Neutrophil (primary cell): ENCODE data around the gene ATG7.

Source experiments
- H3K27ac ChIP-seq: fragments of 200-600 bp; sonication (generic); 2 replicates; pipeline ENCODE4 v1.5.1; 2016; ENCODE audit warnings: mild to moderate bottlenecking, moderate library complexity
- H3K27me3 ChIP-seq: fragments of 200-600 bp; sonication (generic); 2 replicates; pipeline ENCODE4 v1.6.0; 2016; ENCODE audit warnings: mild to moderate bottlenecking
- H3K36me3 ChIP-seq: fragments of 200-600 bp; sonication (generic); 2 replicates; pipeline ENCODE4 v1.5.1; 2017
- H3K4me1 ChIP-seq, 2 experiments: fragments of 200-600 bp in 1 of 2; sonication (generic) in 1 of 2; 1 replicate in 1 of 2; 2 replicates in 1 of 2; pipeline versions ENCODE4 v1.5.1 to v1.6.1; 2013 to 2016; ENCODE audit warnings: low read depth in 1 of 2, low read length in 1 of 2, mild to moderate bottlenecking in 1 of 2, moderate library complexity in 1 of 2; ENCODE audit not compliant: control insufficient read depth in 1 of 2, insufficient read depth in 1 of 2
- H3K4me3 ChIP-seq, 2 experiments: fragments of 200-600 bp in 1 of 2; sonication (generic) in 1 of 2; 1 replicate in 1 of 2; 2 replicates in 1 of 2; pipeline ENCODE4 v1.5.1; 2013 to 2016; ENCODE audit warnings: low read depth in 1 of 2, low read length in 1 of 2, mild to moderate bottlenecking in 1 of 2, moderate library complexity in 1 of 2
- H3K9me3 ChIP-seq: fragments of 200-600 bp; sonication (generic); 2 replicates; pipeline ENCODE4 v1.5.1; 2016
- TF ChIP-seq, protein P1 (sequence below): fragments of 200-600 bp; sonication (generic); IDR thresholded peaks from 2 replicates; pipeline ENCODE4 v1.5.1; 2016; ENCODE audit warnings: antibody characterized with exemption

ATG7 gene

DNA sequence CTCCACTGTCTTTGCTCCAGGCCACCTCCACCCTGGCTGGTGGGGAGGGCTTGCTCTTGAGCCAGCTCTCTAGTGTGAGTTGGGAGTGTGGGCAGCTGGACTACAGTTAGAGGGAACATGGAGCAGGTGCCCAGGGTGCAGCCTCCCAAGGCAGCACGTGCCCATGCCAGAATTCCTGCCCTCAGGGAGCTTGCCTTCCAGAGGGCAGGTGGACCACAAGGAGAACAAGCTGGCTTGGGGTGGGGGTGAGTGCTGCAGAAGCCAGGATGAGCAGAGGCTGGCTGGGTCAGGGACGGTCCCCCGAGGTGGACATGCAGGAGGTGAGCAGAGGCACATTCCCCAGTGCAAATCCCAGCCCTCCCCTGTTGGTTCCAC, 282.0 kb downstream of the ATG7 start:
- TF ChIP-seq, protein P1, sequence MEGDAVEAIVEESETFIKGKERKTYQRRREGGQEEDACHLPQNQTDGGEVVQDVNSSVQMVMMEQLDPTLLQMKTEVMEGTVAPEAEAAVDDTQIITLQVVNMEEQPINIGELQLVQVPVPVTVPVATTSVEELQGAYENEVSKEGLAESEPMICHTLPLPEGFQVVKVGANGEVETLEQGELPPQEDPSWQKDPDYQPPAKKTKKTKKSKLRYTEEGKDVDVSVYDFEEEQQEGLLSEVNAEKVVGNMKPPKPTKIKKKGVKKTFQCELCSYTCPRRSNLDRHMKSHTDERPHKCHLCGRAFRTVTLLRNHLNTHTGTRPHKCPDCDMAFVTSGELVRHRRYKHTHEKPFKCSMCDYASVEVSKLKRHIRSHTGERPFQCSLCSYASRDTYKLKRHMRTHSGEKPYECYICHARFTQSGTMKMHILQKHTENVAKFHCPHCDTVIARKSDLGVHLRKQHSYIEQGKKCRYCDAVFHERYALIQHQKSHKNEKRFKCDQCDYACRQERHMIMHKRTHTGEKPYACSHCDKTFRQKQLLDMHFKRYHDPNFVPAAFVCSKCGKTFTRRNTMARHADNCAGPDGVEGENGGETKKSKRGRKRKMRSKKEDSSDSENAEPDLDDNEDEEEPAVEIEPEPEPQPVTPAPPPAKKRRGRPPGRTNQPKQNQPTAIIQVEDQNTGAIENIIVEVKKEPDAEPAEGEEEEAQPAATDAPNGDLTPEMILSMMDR, result no peak
- Histone ChIP-seq H3K36me3 (peaks cover 51% of the 10 kb centered on the region), H3K4me1 (peaks cover 6 to 10% of the 10 kb centered on the region in 2 experiments), H3K27ac (no peak overlapping the region), H3K9me3 (no peaks in the 10 kb centered on the region), H3K4me3 (no peak overlapping the region), H3K27me3 (no peaks in the 10 kb centered on the region)

DNA sequence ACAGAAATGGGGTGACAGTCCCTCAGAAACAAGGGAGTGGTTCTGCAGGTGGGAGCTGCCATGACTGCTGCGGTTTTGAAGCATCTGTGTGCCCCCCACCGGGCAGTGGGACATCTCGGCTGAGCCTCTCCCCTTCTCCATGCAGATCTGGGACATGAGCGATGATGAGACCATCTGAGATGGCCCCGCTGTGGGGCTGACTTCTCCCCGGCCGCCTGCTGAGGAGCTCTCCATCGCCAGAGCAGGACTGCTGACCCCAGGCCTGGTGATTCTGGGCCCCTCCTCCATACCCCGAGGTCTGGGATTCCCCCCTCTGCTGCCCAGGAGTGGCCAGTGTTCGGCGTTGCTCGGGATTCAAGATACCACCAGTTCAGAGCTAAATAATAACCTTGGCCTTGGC, 282.5 kb downstream of the ATG7 start:
- TF ChIP-seq, protein P1, result no peak
- no peak overlapping the region for H3K4me3 ChIP-seq
- H3K27ac ChIP-seq, result no peak overlapping the region
- no peaks in the 10 kb centered on the region for H3K9me3 ChIP-seq
- peaks cover 55% of the 10 kb centered on the region for H3K36me3 ChIP-seq
- peaks cover 6 to 10% of the 10 kb centered on the region in 2 experiments for H3K4me1 ChIP-seq
- H3K27me3 ChIP-seq, result no peaks in the 10 kb centered on the region

DNA sequence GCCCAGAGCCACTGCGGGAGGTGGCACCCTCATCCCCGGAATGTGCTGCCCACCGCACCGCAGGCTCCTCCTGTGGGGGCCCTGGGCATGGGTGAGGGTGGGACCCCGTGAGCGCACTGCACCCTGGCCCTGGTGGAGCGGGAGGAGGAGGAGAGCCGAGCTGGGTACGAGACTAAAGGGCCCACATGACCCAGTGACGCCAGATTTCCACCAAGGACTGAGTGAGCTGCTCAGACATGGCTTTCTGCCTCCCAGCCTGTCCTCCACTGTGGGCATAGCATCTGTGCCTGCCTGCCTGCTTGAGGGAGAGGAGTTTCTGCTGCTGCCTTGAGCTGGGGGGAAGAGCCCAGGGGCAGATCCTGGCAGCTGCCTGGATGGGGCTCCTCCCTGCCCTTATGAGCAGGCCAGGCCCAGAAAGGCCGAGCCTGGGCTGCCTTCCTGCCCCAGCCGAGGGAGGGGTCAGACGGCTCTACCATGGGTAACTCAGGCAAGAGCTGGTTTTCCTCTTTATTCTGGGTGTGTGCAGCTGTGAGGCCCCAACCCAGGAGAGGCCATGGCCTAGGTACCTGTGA, 283.1 kb downstream of the ATG7 start:
- Histone ChIP-seq H3K27ac (no peak overlapping the region), H3K27me3 (no peaks in the 10 kb centered on the region), H3K4me3 (no peak overlapping the region), H3K9me3 (no peaks in the 10 kb centered on the region), H3K36me3 (peaks cover 60% of the 10 kb centered on the region), H3K4me1 (peaks cover 6 to 9% of the 10 kb centered on the region in 2 experiments)
- TF ChIP-seq, protein P1, result no peak

DNA sequence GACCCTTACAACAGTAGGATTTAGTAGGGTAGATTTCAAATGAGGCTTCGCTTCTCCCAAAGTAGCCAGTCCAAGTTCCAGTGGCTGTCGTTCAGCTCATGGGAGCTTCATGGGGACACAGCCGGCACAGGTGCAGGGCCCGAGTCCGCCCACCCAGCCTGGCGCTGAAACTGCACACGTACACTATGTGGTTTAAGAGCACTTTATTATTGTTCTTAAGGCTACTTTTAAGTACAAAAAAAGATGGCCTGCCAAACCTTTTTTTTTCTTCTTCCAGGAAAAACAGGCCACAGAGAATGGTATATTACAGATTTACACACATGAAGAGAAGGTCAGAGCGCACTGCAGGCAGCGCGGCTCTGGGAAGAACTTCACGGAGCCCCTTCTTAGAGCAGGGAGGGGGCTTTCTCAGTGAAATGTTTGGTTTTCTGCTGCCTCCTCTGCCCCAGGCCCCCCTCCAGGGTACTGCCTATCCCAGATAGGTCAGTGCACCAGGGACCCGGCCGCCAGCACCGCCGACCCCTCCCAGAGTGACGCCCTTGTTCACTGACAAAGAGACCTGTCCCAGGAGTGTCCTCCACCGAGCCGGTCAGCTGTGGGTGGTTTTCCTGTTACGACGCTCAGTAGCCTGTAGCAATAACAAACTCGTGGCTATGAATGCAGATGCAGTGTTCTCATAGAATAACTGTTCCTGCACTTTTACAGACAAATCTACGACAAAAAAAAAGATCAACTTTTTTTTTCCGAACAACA, 283.9 kb downstream of the ATG7 start:
- TF ChIP-seq, protein P1, result no peak

DNA sequence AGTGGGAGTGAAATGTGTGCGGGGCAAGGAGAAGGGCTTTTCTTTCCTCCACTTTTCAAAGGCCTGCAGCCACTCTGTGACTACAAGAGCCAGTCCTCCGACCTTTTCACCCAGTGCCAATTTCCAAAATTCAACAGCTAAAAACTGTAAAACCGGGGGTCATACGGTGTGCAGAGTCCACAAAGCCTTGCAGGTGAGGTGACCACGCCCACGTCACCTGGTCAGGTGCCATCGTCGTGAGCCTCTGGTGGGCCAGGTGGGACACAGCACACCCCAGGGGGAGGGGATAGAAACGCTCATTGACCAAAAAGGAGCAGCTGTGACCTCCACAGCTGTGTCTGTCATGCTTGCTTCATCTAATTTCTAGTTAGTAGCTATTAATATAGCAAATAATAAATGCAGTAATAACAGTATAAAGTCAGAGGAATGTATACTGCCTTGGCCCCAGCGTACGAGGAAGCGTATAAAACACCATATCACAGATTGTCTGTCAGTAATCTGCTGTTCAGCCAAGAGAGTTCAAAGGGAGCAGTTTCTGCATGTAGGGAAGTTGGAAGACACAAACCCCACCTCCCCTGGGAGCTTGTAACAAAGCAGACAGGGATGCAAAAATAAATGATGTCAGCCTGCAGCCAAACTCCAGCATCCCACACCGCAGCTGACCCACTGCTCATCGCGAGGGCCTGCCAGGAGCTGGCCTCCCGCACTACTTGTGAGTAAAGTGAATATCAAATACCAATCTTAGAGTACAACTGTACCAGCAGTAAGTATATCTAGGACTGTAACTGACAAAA, 284.9 kb downstream of the ATG7 start:
- TF ChIP-seq, protein P1, result no peak
- Histone ChIP-seq H3K27ac (no peak overlapping the region), H3K9me3 (no peaks in the 10 kb centered on the region), H3K27me3 (no peaks in the 10 kb centered on the region), H3K36me3 (peaks cover 66% of the 10 kb centered on the region), H3K4me3 (no peak overlapping the region), H3K4me1 (no peaks in the 10 kb centered on the region)

More for the DNA sequence above, 283.9 kb downstream of the ATG7 start:
- Histone ChIP-seq H3K27ac (no peak overlapping the region), H3K27me3 (no peaks in the 10 kb centered on the region), H3K9me3 (no peaks in the 10 kb centered on the region), H3K4me1 (peaks cover 4 to 5% of the 10 kb centered on the region in 2 experiments), H3K4me3 (no peak overlapping the region), H3K36me3 (peaks cover 60% of the 10 kb centered on the region)
